ENCODE results near the gene CYB5R4. TPM values are rescaled to one million over a fixed set of nuclear protein-coding genes. Genes with fewer than 3 reads are reported as not detected.

Gene CYB5R4
- polyA plus RNA-seq, 1 donor from 2014 or later, result 18.0 TPM

DNA sequence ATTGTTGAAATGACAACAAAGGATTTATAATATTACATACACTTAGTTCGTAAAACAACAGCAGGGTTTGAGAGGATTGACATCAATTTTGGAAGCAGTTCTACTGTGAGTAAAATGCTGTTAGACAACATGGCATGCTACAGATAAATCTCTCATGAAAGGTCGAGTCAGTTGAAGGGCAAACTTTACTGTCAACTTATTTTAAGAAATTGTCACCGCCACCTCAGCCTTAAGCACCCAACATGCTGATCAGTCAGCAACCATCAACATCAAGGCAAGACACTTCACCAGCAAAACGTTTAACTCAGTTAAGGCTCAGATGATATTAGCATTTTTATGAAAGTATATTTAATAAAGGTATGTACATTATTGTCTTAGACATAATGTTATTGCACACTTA lies 31.0 kb downstream of the CYB5R4 start:
- Histone ChIP-seq H3F3A (ENCODE audit: insufficient read depth, low read length, poor library complexity, severe bottlenecking) (no peaks in the 10 kb centered on the region), H3K4me2 (ENCODE audit: low read length) (no peak overlapping the region), H3K9me3 (ENCODE audit: low read length) (no peaks in the 10 kb centered on the region), H3K27ac (ENCODE audit: low read length) (no peak overlapping the region), H2AFZ (ENCODE audit: low read depth, low read length) (no peak overlapping the region), H3K9me2 (ENCODE audit: insufficient read depth, low read length) (no peaks in the 10 kb centered on the region), H3K79me2 (replicated peaks; ENCODE audit: insufficient read depth, low read length) (no peaks in the 10 kb centered on the region), H3K4me3 (ENCODE audit: low read length) (no peak overlapping the region), H3K36me3 (ENCODE audit: insufficient read depth, low read length) (peaks cover 3% of the 10 kb centered on the region), H3K27me3 (ENCODE audit: insufficient read depth, low read depth, low read length) (no peaks in the 10 kb centered on the region), H4K20me1 (ENCODE audit: insufficient read depth) (no peaks in the 10 kb centered on the region), H3K9ac (ENCODE audit: low read length) (no peak overlapping the region)
- TF ChIP-seq MXI1 (conservative IDR thresholded peaks at IDR 0.05; ENCODE audit: poor library complexity, severe bottlenecking) (no peak), TAF1 (IDR thresholded peaks at IDR 0.05; ENCODE audit: low read depth) (no peak), EP300 (conservative IDR thresholded peaks at IDR 0.05; ENCODE audit: poor library complexity, severe bottlenecking) (no peak), EZH2 (IDR thresholded peaks at IDR 0.05; ENCODE audit: borderline replicate concordance, insufficient read depth, low read length, poor library complexity, severe bottlenecking) (no peak), RAD21 (conservative IDR thresholded peaks at IDR 0.05) (no peak), POLR2AphosphoS5 (IDR thresholded peaks at IDR 0.05) (no peak), SMC3 (conservative IDR thresholded peaks at IDR 0.05; ENCODE audit: poor library complexity) (no peak)
- TF ChIP-seq, protein P1, sequence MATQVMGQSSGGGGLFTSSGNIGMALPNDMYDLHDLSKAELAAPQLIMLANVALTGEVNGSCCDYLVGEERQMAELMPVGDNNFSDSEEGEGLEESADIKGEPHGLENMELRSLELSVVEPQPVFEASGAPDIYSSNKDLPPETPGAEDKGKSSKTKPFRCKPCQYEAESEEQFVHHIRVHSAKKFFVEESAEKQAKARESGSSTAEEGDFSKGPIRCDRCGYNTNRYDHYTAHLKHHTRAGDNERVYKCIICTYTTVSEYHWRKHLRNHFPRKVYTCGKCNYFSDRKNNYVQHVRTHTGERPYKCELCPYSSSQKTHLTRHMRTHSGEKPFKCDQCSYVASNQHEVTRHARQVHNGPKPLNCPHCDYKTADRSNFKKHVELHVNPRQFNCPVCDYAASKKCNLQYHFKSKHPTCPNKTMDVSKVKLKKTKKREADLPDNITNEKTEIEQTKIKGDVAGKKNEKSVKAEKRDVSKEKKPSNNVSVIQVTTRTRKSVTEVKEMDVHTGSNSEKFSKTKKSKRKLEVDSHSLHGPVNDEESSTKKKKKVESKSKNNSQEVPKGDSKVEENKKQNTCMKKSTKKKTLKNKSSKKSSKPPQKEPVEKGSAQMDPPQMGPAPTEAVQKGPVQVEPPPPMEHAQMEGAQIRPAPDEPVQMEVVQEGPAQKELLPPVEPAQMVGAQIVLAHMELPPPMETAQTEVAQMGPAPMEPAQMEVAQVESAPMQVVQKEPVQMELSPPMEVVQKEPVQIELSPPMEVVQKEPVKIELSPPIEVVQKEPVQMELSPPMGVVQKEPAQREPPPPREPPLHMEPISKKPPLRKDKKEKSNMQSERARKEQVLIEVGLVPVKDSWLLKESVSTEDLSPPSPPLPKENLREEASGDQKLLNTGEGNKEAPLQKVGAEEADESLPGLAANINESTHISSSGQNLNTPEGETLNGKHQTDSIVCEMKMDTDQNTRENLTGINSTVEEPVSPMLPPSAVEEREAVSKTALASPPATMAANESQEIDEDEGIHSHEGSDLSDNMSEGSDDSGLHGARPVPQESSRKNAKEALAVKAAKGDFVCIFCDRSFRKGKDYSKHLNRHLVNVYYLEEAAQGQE (IDR thresholded peaks at IDR 0.05; ENCODE audit: borderline replicate concordance), result no peak
- TF ChIP-seq, protein P2, sequence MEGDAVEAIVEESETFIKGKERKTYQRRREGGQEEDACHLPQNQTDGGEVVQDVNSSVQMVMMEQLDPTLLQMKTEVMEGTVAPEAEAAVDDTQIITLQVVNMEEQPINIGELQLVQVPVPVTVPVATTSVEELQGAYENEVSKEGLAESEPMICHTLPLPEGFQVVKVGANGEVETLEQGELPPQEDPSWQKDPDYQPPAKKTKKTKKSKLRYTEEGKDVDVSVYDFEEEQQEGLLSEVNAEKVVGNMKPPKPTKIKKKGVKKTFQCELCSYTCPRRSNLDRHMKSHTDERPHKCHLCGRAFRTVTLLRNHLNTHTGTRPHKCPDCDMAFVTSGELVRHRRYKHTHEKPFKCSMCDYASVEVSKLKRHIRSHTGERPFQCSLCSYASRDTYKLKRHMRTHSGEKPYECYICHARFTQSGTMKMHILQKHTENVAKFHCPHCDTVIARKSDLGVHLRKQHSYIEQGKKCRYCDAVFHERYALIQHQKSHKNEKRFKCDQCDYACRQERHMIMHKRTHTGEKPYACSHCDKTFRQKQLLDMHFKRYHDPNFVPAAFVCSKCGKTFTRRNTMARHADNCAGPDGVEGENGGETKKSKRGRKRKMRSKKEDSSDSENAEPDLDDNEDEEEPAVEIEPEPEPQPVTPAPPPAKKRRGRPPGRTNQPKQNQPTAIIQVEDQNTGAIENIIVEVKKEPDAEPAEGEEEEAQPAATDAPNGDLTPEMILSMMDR (IDR thresholded peaks at IDR 0.05; ENCODE audit: poor library complexity, severe bottlenecking), result no peak

DNA sequence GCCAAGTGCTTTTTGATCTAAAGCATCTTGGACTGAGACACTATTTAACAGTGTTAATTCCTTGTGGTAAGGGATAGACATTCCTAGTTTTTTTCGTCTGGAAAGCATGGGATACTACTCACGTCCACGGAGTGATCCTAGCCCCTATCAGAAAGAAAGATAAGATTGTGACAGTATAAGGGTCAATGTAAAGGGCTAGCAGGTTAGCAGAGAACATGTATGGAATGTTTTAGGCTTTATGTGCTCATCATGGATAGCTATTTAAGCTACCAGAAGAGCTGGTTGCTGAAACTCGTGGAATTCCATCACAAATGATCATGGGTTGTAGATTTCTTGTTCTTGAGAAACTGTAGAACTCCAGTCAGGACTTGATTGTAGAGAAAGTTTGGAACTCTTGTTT lies 32.1 kb downstream of the CYB5R4 start:
- no peak overlapping the region for H2AFZ ChIP-seq (ENCODE audit: low read depth, low read length)
- no peaks in the 10 kb centered on the region for H3K9me3 ChIP-seq (ENCODE audit: low read length)
- no peaks in the 10 kb centered on the region for H4K20me1 ChIP-seq (ENCODE audit: insufficient read depth)
- no peak overlapping the region for H3K4me3 ChIP-seq (ENCODE audit: low read length)
- no peak overlapping the region for H3K9ac ChIP-seq (ENCODE audit: low read length)
- no peak overlapping the region for H3K27ac ChIP-seq (ENCODE audit: low read length)
- no peaks in the 10 kb centered on the region for H3K9me2 ChIP-seq (ENCODE audit: insufficient read depth, low read length)
- H3K36me3 ChIP-seq (ENCODE audit: insufficient read depth, low read length), result peaks cover 3% of the 10 kb centered on the region
- TF ChIP-seq EP300 (conservative IDR thresholded peaks at IDR 0.05; ENCODE audit: poor library complexity, severe bottlenecking), result no peak
- TF ChIP-seq POLR2AphosphoS5 (IDR thresholded peaks at IDR 0.05), result no peak
- TF ChIP-seq, protein P2 (IDR thresholded peaks at IDR 0.05; ENCODE audit: poor library complexity, severe bottlenecking), result no peak
- no peak for TF ChIP-seq MXI1 (conservative IDR thresholded peaks at IDR 0.05; ENCODE audit: poor library complexity, severe bottlenecking)
- TF ChIP-seq, protein P1 (IDR thresholded peaks at IDR 0.05; ENCODE audit: borderline replicate concordance), result no peak
- no peak for TF ChIP-seq EZH2 (IDR thresholded peaks at IDR 0.05; ENCODE audit: borderline replicate concordance, insufficient read depth, low read length, poor library complexity, severe bottlenecking)
- no peak for TF ChIP-seq SMC3 (conservative IDR thresholded peaks at IDR 0.05; ENCODE audit: poor library complexity)
- no peak for TF ChIP-seq RAD21 (conservative IDR thresholded peaks at IDR 0.05)
- TF ChIP-seq TAF1 (IDR thresholded peaks at IDR 0.05; ENCODE audit: low read depth), result no peak
- H3K79me2 ChIP-seq (replicated peaks; ENCODE audit: insufficient read depth, low read length), result no peaks in the 10 kb centered on the region
- no peaks in the 10 kb centered on the region for H3K27me3 ChIP-seq (ENCODE audit: insufficient read depth, low read depth, low read length)
- H3F3A ChIP-seq (ENCODE audit: insufficient read depth, low read length, poor library complexity, severe bottlenecking), result no peaks in the 10 kb centered on the region
- H3K4me2 ChIP-seq (ENCODE audit: low read length), result no peak overlapping the region
